ENCODE measurements around the gene TECTB.

The TECTB gene

GRCh38 chr10:112338957-112339356 lies 55.8 kb downstream of the TECTB start:
- no peak for DNase-seq (ENCODE audit: insufficient read length)
- no peak for TF ChIP-seq POLR2A (IDR thresholded peaks at IDR 0.05; ENCODE audit: low read depth, low read length)
- no peak for TF ChIP-seq POLR2AphosphoS5 (IDR thresholded peaks at IDR 0.05; ENCODE audit: low read depth, low read length)
- TF ChIP-seq TAF1 (IDR thresholded peaks at IDR 0.05; ENCODE audit: borderline replicate concordance, low read depth, low read length): no peak
- FAIRE-seq: no peak

- DNase-seq (ENCODE audit: insufficient read length) (no peak), FAIRE-seq (no peak)
- TF ChIP-seq POLR2AphosphoS5 (IDR thresholded peaks at IDR 0.05; ENCODE audit: low read depth, low read length) (no peak), POLR2A (IDR thresholded peaks at IDR 0.05; ENCODE audit: low read depth, low read length) (no peak), TAF1 (IDR thresholded peaks at IDR 0.05; ENCODE audit: borderline replicate concordance, low read depth, low read length) (no peak)
These were observed 57.4 kb downstream of the TECTB start for GRCh38 chr10:112340601-112341000.

- no peak for DNase-seq (ENCODE audit: insufficient read length)
- TF ChIP-seq TAF1 (IDR thresholded peaks at IDR 0.05; ENCODE audit: borderline replicate concordance, low read depth, low read length) (no peak), POLR2AphosphoS5 (IDR thresholded peaks at IDR 0.05; ENCODE audit: low read depth, low read length) (no peak), POLR2A (IDR thresholded peaks at IDR 0.05; ENCODE audit: low read depth, low read length) (no peak)
- no peak for FAIRE-seq
These were observed 60.0 kb downstream of the TECTB start for GRCh38 chr10:112343056-112343806.

- TF ChIP-seq TAF1 (IDR thresholded peaks at IDR 0.05; ENCODE audit: borderline replicate concordance, low read depth, low read length) (no peak), POLR2AphosphoS5 (IDR thresholded peaks at IDR 0.05; ENCODE audit: low read depth, low read length) (no peak), POLR2A (IDR thresholded peaks at IDR 0.05; ENCODE audit: low read depth, low read length) (no peak)
- FAIRE-seq (no peak), DNase-seq (ENCODE audit: insufficient read length) (no peak)
These were observed 61.1 kb downstream of the TECTB start for GRCh38 chr10:112344261-112344660.

- FAIRE-seq (no peak), DNase-seq (ENCODE audit: insufficient read length) (no peak)
- TF ChIP-seq TAF1 (IDR thresholded peaks at IDR 0.05; ENCODE audit: borderline replicate concordance, low read depth, low read length) (no peak), POLR2AphosphoS5 (IDR thresholded peaks at IDR 0.05; ENCODE audit: low read depth, low read length) (no peak), POLR2A (IDR thresholded peaks at IDR 0.05; ENCODE audit: low read depth, low read length) (no peak)
These were observed 62.0 kb downstream of the TECTB start for GRCh38 chr10:112345202-112345601.

- no peak for FAIRE-seq
- DNase-seq (ENCODE audit: insufficient read length): no peak
These were observed 62.5 kb downstream of the TECTB start for GRCh38 chr10:112345743-112346142.

GRCh38 chr10:112346774-112347173 lies 63.6 kb downstream of the TECTB start:
- no peak for DNase-seq (ENCODE audit: insufficient read length)
- no peak for FAIRE-seq
- TF ChIP-seq TAF1 (IDR thresholded peaks at IDR 0.05; ENCODE audit: borderline replicate concordance, low read depth, low read length) (no peak), POLR2AphosphoS5 (IDR thresholded peaks at IDR 0.05; ENCODE audit: low read depth, low read length) (no peak), POLR2A (IDR thresholded peaks at IDR 0.05; ENCODE audit: low read depth, low read length) (no peak)

More at GRCh38 chr10:112345743-112346142, 62.5 kb downstream of the TECTB start:
- TF ChIP-seq TAF1 (IDR thresholded peaks at IDR 0.05; ENCODE audit: borderline replicate concordance, low read depth, low read length): no peak
- no peak for TF ChIP-seq POLR2A (IDR thresholded peaks at IDR 0.05; ENCODE audit: low read depth, low read length)
- no peak for TF ChIP-seq POLR2AphosphoS5 (IDR thresholded peaks at IDR 0.05; ENCODE audit: low read depth, low read length)

GRCh38 chr10:112347709-112348671 lies 64.8 kb downstream of the TECTB start:
- FAIRE-seq: no peak
- TF ChIP-seq POLR2AphosphoS5 (IDR thresholded peaks at IDR 0.05; ENCODE audit: low read depth, low read length) (no peak), TAF1 (IDR thresholded peaks at IDR 0.05; ENCODE audit: borderline replicate concordance, low read depth, low read length) (no peak), POLR2A (IDR thresholded peaks at IDR 0.05; ENCODE audit: low read depth, low read length) (no peak)
- DNase-seq (ENCODE audit: insufficient read length): no peak

GRCh38 chr10:112348759-112349158 lies 65.6 kb downstream of the TECTB start:
- FAIRE-seq (no peak), DNase-seq (ENCODE audit: insufficient read length) (no peak)
- TF ChIP-seq POLR2AphosphoS5 (IDR thresholded peaks at IDR 0.05; ENCODE audit: low read depth, low read length) (no peak), POLR2A (IDR thresholded peaks at IDR 0.05; ENCODE audit: low read depth, low read length) (no peak)

- no peak for TF ChIP-seq TAF1 (IDR thresholded peaks at IDR 0.05; ENCODE audit: borderline replicate concordance, low read depth, low read length)
- no peak for TF ChIP-seq POLR2AphosphoS5 (IDR thresholded peaks at IDR 0.05; ENCODE audit: low read depth, low read length)
- no peak for TF ChIP-seq POLR2A (IDR thresholded peaks at IDR 0.05; ENCODE audit: low read depth, low read length)
- FAIRE-seq (no peak), DNase-seq (ENCODE audit: insufficient read length) (no peak)
These were observed 66.4 kb downstream of the TECTB start for GRCh38 chr10:112349521-112350085.

GRCh38 chr10:112351146-112351545 lies 67.9 kb downstream of the TECTB start:
- DNase-seq (ENCODE audit: insufficient read length) (no peak), FAIRE-seq (no peak)

More at GRCh38 chr10:112351146-112351545, 67.9 kb downstream of the TECTB start:
- no peak for TF ChIP-seq TAF1 (IDR thresholded peaks at IDR 0.05; ENCODE audit: borderline replicate concordance, low read depth, low read length)

Measured in GM12892 (cell line).